Esophagus muscularis mucosa (tissue), 4 donors: ENCODE measurements around the gene KPTN. TPM values are rescaled to one million over a fixed set of nuclear protein-coding genes. Genes with fewer than 3 reads are reported as not detected.
A peak's percentile ranks its signal among the peaks of the same experiment; 100 is the strongest.

Source experiments
- DNase-seq: peaks from one replicate; pipeline ENCODE4 v3.0.0-alpha.2; 2017; ENCODE audit errors: extremely low spot score
- H3K27ac ChIP-seq, 4 donors: fragments of 200-600 bp; sonication (generic); replicated peaks in 1 of 4; 1 replicate in 3 of 4; 2 replicates in 1 of 4; pipeline ENCODE4 v1.5.1; 2016 to 2019; ENCODE audit warnings: mild to moderate bottlenecking in 1 of 4
- H3K27me3 ChIP-seq, 4 donors: fragments of 200-600 bp; sonication (generic); one replicate each; pipeline versions ENCODE4 v1.5.1 to v1.6.0; 2016 to 2019
- H3K36me3 ChIP-seq, 4 donors: fragments of 200-600 bp; sonication (generic); one replicate each; pipeline ENCODE4 v1.5.1; 2016 to 2019
- H3K4me1 ChIP-seq, 4 donors: fragments of 200-600 bp; sonication (generic); one replicate each; pipeline ENCODE4 v1.5.1; 2016 to 2019
- H3K4me3 ChIP-seq, 4 donors: fragments of 200-600 bp; sonication (generic); 1 replicate in 2 of 4; 2 replicates in 2 of 4; pipeline ENCODE4 v1.5.1; 2016 to 2019; ENCODE audit warnings: mild to moderate bottlenecking in 4 of 4, moderate library complexity in 1 of 4
- H3K9me3 ChIP-seq, 4 donors: fragments of 200-600 bp; sonication (generic); 1 replicate in 3 of 4; 2 replicates in 1 of 4; pipeline ENCODE4 v1.5.1; 2016 to 2019
- EP300 ChIP-seq: sonication (generic); formaldehyde crosslinking; IDR thresholded peaks from one replicate; pipeline ENCODE4 v1.6.1; 2017; ENCODE audit warnings: antibody characterized with exemption
- POLR2A ChIP-seq: fragments of 450-650 bp; IDR thresholded peaks from one replicate; pipeline ENCODE4 v1.6.1; 2017; ENCODE audit warnings: antibody characterized with exemption, moderate library complexity, mild to moderate bottlenecking, low read depth
- POLR2AphosphoS5 ChIP-seq, 2 donors: sonication (generic); formaldehyde crosslinking; IDR thresholded peaks; one replicate each; pipeline ENCODE4 v1.6.1; 2017; ENCODE audit warnings: antibody characterized with exemption in 2 of 2
- WGBS: methylation state at CpG from one replicate; pipeline ENCODE4 v1.1.5; 2018; 5-methylcytosine and 5-hydroxymethylcytosine counted together
- intact Hi-C: fragments of 100-400 bp; cut with DNase I; formaldehyde crosslinking; loops from one replicate; pipeline ENCODE4 v1.15.1; 2023
- total RNA-seq, 4 donors: library from RNA; depleted of rRNA; stranded (reverse); fragments of >200 nt; gene quantifications; one replicate each; pipeline versions ENCODE4 v1.1.0 to v1.2.1, GENCODE V29; 2016
- TF ChIP-seq, protein P1 (sequence below), 3 experiments: fragments of 200-600 bp in 2 of 3; fragments of 450-650 bp in 1 of 3; sonication (generic) in 2 of 3; IDR thresholded peaks; one replicate each; pipeline ENCODE4 v1.5.1; 2017 to 2019; ENCODE audit warnings: antibody characterized with exemption in 3 of 3, mild to moderate bottlenecking in 2 of 3, moderate library complexity in 1 of 3

Gene KPTN
- total RNA-seq, 4 donors from 2014 or later = 2.3 to 9.4 (median 5.2) TPM

DNA sequence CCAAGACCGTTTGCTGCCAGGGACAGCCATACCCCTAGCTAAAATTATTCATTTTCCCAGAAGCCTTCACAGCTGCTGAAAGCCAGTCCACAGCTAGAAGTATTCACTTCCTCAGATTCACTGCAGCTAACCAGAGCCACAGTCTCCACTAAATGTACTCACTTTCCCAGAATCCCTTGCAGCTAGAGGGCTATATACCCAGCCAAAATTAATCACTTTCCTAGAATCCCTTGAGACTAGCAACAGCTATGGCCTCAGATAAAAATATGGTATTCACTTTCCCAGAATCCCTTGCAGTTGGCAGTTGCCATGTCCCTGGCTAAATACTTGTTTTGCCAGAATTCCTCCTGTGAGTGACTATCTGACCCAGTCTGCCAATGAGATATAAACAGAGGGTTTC lies 50.9 kb downstream of the KPTN start:
- no peak for DNase-seq
- Histone ChIP-seq H3K4me3 (no peak overlapping the region), H3K36me3 (no peaks in the 10 kb centered on the region), H3K27ac (no peak overlapping the region), H3K4me1 (peaks cover 20 to 33% (median 31%) of the 10 kb centered on the region in 4 donors), H3K9me3 (no peaks in the 10 kb centered on the region), H3K27me3 (peaks cover 5 to 82% (median 14%) of the 10 kb centered on the region in 4 donors)
- 87% methylated on average over 1 of the region's 1 CpG for WGBS
- intact Hi-C loops = loop anchor here (10.0 kb wide), 2 partner anchors 162 to 352 kb away; no protein-coding TSS in a partner anchor
- TF ChIP-seq, protein P1, sequence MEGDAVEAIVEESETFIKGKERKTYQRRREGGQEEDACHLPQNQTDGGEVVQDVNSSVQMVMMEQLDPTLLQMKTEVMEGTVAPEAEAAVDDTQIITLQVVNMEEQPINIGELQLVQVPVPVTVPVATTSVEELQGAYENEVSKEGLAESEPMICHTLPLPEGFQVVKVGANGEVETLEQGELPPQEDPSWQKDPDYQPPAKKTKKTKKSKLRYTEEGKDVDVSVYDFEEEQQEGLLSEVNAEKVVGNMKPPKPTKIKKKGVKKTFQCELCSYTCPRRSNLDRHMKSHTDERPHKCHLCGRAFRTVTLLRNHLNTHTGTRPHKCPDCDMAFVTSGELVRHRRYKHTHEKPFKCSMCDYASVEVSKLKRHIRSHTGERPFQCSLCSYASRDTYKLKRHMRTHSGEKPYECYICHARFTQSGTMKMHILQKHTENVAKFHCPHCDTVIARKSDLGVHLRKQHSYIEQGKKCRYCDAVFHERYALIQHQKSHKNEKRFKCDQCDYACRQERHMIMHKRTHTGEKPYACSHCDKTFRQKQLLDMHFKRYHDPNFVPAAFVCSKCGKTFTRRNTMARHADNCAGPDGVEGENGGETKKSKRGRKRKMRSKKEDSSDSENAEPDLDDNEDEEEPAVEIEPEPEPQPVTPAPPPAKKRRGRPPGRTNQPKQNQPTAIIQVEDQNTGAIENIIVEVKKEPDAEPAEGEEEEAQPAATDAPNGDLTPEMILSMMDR (IDR thresholded peaks at IDR 0.05) = no peak
- TF ChIP-seq POLR2AphosphoS5 (IDR thresholded peaks at IDR 0.05) (no peak), POLR2A (no peak), EP300 (no peak)

DNA sequence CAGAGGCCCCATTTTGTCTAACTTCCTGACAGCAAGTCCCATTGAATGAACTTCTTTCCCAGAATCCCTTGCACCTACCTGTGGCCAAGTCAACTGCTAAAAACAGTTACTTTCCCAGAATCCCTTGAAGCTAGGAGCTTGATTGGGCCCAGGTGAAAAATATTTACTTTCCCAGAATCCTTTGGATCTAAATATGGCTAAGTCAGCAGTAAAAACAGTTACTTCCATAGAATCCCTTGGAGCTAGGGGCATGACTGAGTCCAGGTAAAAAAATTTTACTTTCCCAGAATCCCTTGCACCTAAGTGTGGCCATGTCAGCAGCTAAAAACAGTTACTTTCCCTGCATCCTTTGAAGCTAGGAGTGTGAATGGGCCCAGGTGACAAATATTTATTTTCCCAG lies 51.5 kb downstream of the KPTN start:
- TF ChIP-seq, protein P1 (IDR thresholded peaks at IDR 0.05) = no peak
- TF ChIP-seq EP300 (no peak), POLR2AphosphoS5 (IDR thresholded peaks at IDR 0.05) (no peak), POLR2A (no peak)
- Histone ChIP-seq H3K27ac (no peak overlapping the region), H3K4me1 (peaks cover 26 to 39% (median 37%) of the 10 kb centered on the region in 4 donors), H3K9me3 (no peaks in the 10 kb centered on the region), H3K27me3 (peaks cover 5 to 78% (median 14%) of the 10 kb centered on the region in 4 donors), H3K36me3 (no peaks in the 10 kb centered on the region), H3K4me3 (no peak overlapping the region)
- no peak for DNase-seq
- intact Hi-C loops = loop anchor here (10.0 kb wide), 2 partner anchors 162 to 352 kb away; no protein-coding TSS in a partner anchor

DNA sequence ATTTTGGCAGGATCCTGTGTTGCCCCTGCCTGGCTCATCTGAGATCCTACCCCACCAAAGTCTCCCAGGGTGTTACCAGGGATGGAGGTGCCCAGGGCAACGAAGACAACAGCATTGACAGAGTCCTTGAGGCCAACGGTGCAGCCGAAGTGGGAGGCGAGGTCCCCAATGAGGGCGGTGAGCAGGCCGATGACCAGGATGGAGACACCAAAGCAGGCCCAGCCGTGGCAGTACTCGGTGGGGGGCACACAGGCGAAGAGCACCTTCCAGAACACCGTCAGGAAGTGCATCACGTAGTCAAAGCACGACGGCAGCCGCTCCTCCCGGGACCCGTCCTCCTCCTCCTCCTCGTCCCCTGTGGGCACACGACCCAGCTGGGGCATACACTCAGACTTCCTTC lies 51.9 kb downstream of the KPTN start:
- Histone ChIP-seq H3K27ac (no peak overlapping the region), H3K36me3 (no peaks in the 10 kb centered on the region), H3K27me3 (peaks cover 5 to 74% (median 14%) of the 10 kb centered on the region in 4 donors), H3K4me3 (no peak overlapping the region), H3K9me3 (no peaks in the 10 kb centered on the region), H3K4me1 (peaks cover 27 to 43% (median 40%) of the 10 kb centered on the region in 4 donors)
- 85% methylated on average over 18 of the region's 18 CpGs for WGBS
- intact Hi-C loops = loop anchor here (10.0 kb wide), 2 partner anchors 163 to 353 kb away; no protein-coding TSS in a partner anchor
- no peak for DNase-seq
- no peak for TF ChIP-seq POLR2A
- no peak for TF ChIP-seq EP300
- TF ChIP-seq, protein P1 (IDR thresholded peaks at IDR 0.05) = no peak
- TF ChIP-seq POLR2AphosphoS5 (IDR thresholded peaks at IDR 0.05) = no peak

DNA sequence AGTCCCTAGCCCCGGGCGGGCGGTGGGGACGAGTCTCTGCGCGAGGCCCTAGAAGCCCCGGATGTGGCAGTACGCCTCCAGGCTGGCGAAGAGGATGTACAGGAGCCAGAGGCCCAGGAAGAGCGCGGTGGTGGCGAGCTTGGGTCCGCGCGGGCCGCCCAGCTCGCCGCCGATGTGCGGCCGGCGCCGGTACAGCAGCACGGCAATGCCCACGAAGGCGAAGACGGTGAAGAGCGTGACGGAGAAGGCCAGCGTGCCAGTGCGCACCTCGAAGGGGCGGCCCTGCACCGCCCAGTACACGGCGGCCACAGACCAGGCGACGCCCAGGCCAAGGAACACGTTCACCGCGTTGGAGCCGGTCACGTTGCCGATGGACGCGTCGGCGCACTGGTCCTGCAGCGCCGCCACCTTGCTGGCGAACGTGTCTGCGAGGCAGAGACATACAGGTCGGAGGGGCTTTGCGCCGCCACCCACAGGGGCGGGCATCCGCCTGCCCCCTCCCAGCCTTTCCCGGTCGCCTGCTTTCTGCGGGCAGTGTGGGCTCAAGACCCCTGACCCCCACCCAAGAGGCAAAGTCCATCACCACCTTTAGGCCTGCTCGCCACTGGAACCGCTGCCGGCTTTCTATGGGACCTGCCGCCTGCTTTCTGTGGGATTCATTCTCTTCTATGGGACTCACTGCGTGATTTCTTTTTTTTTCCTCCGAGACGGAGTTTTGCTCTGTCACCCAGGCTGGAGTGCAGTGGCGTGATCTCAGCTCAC lies 53.8 kb downstream of the KPTN start:
- no peaks in the 10 kb centered on the region for H3K9me3 ChIP-seq
- 17% methylated on average over 40 of the region's 69 CpGs for WGBS
- peaks cover 27 to 39% (median 35%) of the 10 kb centered on the region in 4 donors for H3K4me1 ChIP-seq
- peaks cover 5 to 69% (median 14%) of the 10 kb centered on the region in 4 donors for H3K27me3 ChIP-seq
- DNase-seq = no peak
- TF ChIP-seq, protein P1 (IDR thresholded peaks at IDR 0.05) = peak in 1 of 3 experiments; percentile 46
- no peak for TF ChIP-seq EP300
- no peak for TF ChIP-seq POLR2A
- TF ChIP-seq POLR2AphosphoS5 (IDR thresholded peaks at IDR 0.05) = peak in 1 of 2 donors; percentile 44
- no peaks in the 10 kb centered on the region for H3K36me3 ChIP-seq
- peak overlapping the region; percentile 27 to 49 (median 32) for H3K4me3 ChIP-seq
- no peak overlapping the region for H3K27ac ChIP-seq
- intact Hi-C loops = loop anchor here (10.0 kb wide), 2 partner anchors 165 to 355 kb away; no protein-coding TSS in a partner anchor
